NT2/D1 (cell line): Measurements from ENCODE around the gene KIF19.

Experiments used
- YY1 ChIP-seq: IDR thresholded peaks from 2 replicates; pipeline ENCODE4 v1.6.1; 2011; ENCODE audit not compliant: insufficient read length, insufficient read depth
- ZNF274 ChIP-seq: IDR thresholded peaks from 2 replicates; pipeline ENCODE4 v1.6.1; 2011; ENCODE audit warnings: mild to moderate bottlenecking, low read depth, low read length

- TF ChIP-seq YY1 (no peak), ZNF274 (no peak)
These were observed 59.2 kb downstream of the KIF19 start for GRCh38 chr17:74385201-74385600.
